A673 (cell line): Measurements from ENCODE around the gene ST6GALNAC3. TPM values are rescaled to one million over a fixed set of nuclear protein-coding genes. Genes with fewer than 3 reads are reported as not detected.

Source experiments
- BruUV-seq: library from RNA; stranded (reverse); fragments of 400-500 nt; replicated peaks from 2 replicates; lab custom pipeline; 2021; lab: Mats Ljungman, UMichigan
- CTCF ChIA-PET: fragments of 300-600 bp; sonication (Branson Sonifier 250); formaldehyde crosslinking; loops from one replicate; lab custom pipeline; 2022; ENCODE audit warnings: antibody characterized with exemption; lab: Charles Lee
- POLR2A ChIA-PET: fragments of 300-600 bp; sonication (Branson Sonifier 250); formaldehyde crosslinking; loops from one replicate; lab custom pipeline; 2022; ENCODE audit warnings: antibody characterized with exemption; ENCODE audit not compliant: low non-redundant PET; lab: Charles Lee
- DNase-seq: peaks from one replicate; pipeline ENCODE4 v3.0.0-alpha.2; 2015; ENCODE audit warnings: low spot score
- H3K27ac ChIP-seq: fragments of 200-600 bp; sonication (generic); 2 replicates; pipeline ENCODE4 v1.5.1; 2016; ENCODE audit warnings: mixed run types, low read depth, mild to moderate bottlenecking, mixed read lengths, antibody characterized with exemption, low read length; ENCODE audit not compliant: poor library complexity, severe bottlenecking
- H3K27me3 ChIP-seq: fragments of 200-600 bp; sonication (generic); replicated peaks from 2 replicates; pipeline ENCODE4 v1.6.1; 2017; ENCODE audit warnings: mixed run types, low read depth, mild to moderate bottlenecking, mixed read lengths, antibody characterized with exemption, low read length; ENCODE audit not compliant: insufficient read depth, poor library complexity
- H3K36me3 ChIP-seq: fragments of 200-600 bp; sonication (generic); 2 replicates; pipeline ENCODE4 v1.6.1; 2016; ENCODE audit warnings: mixed run types, mild to moderate bottlenecking, mixed read lengths, antibody characterized with exemption, low read length; ENCODE audit not compliant: insufficient read depth, poor library complexity, severe bottlenecking
- H3K4me1 ChIP-seq: fragments of 200-600 bp; sonication (generic); 2 replicates; pipeline ENCODE4 v1.6.1; 2017; ENCODE audit warnings: mixed run types, mild to moderate bottlenecking, mixed read lengths, antibody characterized with exemption, low read length; ENCODE audit not compliant: insufficient read depth, poor library complexity, severe bottlenecking
- H3K4me3 ChIP-seq: fragments of 200-600 bp; sonication (generic); 2 replicates; pipeline ENCODE4 v1.5.1; 2016; ENCODE audit warnings: low read depth, mixed run types, mild to moderate bottlenecking, mixed read lengths, low read length; ENCODE audit not compliant: poor library complexity, severe bottlenecking
- H3K9me3 ChIP-seq: fragments of 200-600 bp; sonication (generic); 2 replicates; pipeline ENCODE4 v1.6.1; 2016; ENCODE audit warnings: mixed run types, low read depth, mild to moderate bottlenecking, mixed read lengths, antibody characterized with exemption, low read length; ENCODE audit not compliant: poor library complexity, severe bottlenecking
- CTCF ChIP-seq: fragments of 300-800, 200-600 bp; sonication (generic); conservative IDR thresholded peaks from 2 replicates; pipeline ENCODE4 v1.5.1; 2017; ENCODE audit warnings: low read depth, mild to moderate bottlenecking, antibody characterized with exemption, low read length, moderate library complexity, mixed read lengths
- EZH2 ChIP-seq: fragments of 200-600 bp; sonication (generic); IDR thresholded peaks from 2 replicates; pipeline ENCODE4 v1.6.1; 2017; ENCODE audit warnings: borderline replicate concordance, low read depth, mild to moderate bottlenecking, mixed read lengths, antibody characterized with exemption, low read length; ENCODE audit not compliant: poor library complexity, severe bottlenecking
- intact Hi-C: fragments of 100-400 bp; cut with micrococcal nuclease; formaldehyde crosslinking; loops from one replicate; pipeline ENCODE4 v1.10.0; 2022; ENCODE audit not compliant: unreplicated experiment
- total RNA-seq: library from RNA; stranded (reverse); gene quantifications from 2 replicates; pipeline ENCODE4 v1.2.3, GENCODE V29; 2021

Gene ST6GALNAC3
- total RNA-seq, 1 experiment from 2014 or later = 1.2 TPM

DNA sequence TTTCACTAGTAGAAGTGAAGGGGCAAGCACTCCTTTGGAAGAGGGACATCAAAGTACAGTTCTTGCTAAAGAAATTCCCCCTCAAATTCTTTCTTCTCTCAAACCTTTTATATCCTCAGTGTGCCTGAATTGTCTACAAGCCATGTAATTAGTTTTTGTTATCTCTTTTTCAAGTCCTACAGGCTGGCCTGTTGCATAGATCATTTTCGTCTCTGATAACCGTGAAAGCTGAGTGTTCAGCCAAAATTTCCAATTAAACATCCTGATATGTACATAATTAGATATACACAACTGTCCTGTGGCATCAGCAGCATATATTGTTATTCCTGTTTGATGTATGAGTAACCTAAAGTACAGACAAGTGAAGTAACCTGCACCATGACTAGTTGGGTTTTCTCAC lies 417.2 kb downstream of the ST6GALNAC3 start:
- Histone ChIP-seq H3K9me3 (no peaks in the 10 kb centered on the region), H3K27ac (no peak overlapping the region), H3K4me1 (no peaks in the 10 kb centered on the region), H3K27me3 (no peaks in the 10 kb centered on the region), H3K4me3 (no peak overlapping the region), H3K36me3 (no peaks in the 10 kb centered on the region)
- BruUV-seq = no TSS peak
- TF ChIP-seq EZH2 (no peak), CTCF (no peak)
- DNase-seq = no peak
- ChIA-PET POLR2A (no interaction called here), CTCF (no interaction called here)
- intact Hi-C loops = no loop called here

GRCh38 chr1:76492752-76493430 lies 418.3 kb downstream of the ST6GALNAC3 start:
- no TSS peak for BruUV-seq
- intact Hi-C loops = no loop called here
- POLR2A ChIA-PET = no interaction called here

GRCh38 chr1:76494807-76495206 lies 420.3 kb downstream of the ST6GALNAC3 start:
- intact Hi-C loops = no loop called here
- ChIA-PET POLR2A (no interaction called here), CTCF (no interaction called here)
- BruUV-seq = no TSS peak
- H3K4me3 ChIP-seq = no peak overlapping the region
- no peaks in the 10 kb centered on the region for H3K36me3 ChIP-seq
- DNase-seq = no peak
- no peak overlapping the region for H3K27ac ChIP-seq
- TF ChIP-seq CTCF (no peak), EZH2 (no peak)
- H3K27me3 ChIP-seq = no peaks in the 10 kb centered on the region
- H3K4me1 ChIP-seq = peaks cover 8% of the 10 kb centered on the region
- no peaks in the 10 kb centered on the region for H3K9me3 ChIP-seq

More at GRCh38 chr1:76492752-76493430, 418.3 kb downstream of the ST6GALNAC3 start:
- no peaks in the 10 kb centered on the region for H3K36me3 ChIP-seq
- H3K9me3 ChIP-seq = no peaks in the 10 kb centered on the region
- no peak for DNase-seq
- CTCF ChIA-PET = no interaction called here
- no peak overlapping the region for H3K4me3 ChIP-seq
- H3K4me1 ChIP-seq = peaks cover 3% of the 10 kb centered on the region
- H3K27ac ChIP-seq = no peak overlapping the region
- TF ChIP-seq CTCF (no peak), EZH2 (no peak)
- H3K27me3 ChIP-seq = no peaks in the 10 kb centered on the region
